GM10266 (cell line): Measurements from ENCODE around the gene METAP1D.

Experiments
- DNase-seq: peaks from one replicate; pipeline ENCODE4 v3.0.0; 2012; ENCODE audit errors: extremely low spot score
- CTCF ChIP-seq: IDR thresholded peaks from 2 replicates; pipeline ENCODE4 v1.5.1; 2012; ENCODE audit warnings: mild to moderate bottlenecking, low read depth; ENCODE audit not compliant: control insufficient read depth, insufficient read depth; ENCODE audit errors: missing control alignments

METAP1D gene

DNA sequence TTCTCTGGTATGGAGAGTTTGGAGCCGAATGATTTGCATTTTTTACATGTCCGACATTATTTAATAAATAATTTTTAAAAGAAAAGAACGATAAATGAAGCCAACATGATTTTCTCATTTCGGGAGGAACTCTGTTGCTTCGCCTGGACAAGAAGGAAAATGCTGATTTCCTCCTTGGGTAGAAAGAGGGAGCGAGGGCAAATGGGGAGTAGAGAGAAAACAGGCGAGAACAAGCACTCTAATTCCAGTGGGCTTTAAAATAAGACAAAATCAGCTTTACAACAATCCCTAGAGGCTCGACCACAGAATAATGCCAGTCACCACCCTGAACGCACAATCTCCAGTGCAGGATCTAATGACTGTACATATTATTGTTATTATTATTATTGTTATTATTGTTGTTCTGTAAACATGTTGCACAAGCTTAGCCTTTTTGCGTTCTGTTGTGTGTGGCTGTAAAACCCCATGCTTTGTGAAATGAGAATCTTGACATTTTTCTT, 89.3 kb downstream of the METAP1D start:
- no peak for TF ChIP-seq CTCF
- no peak for DNase-seq

- peak; percentile 19 for DNase-seq
- TF ChIP-seq CTCF = no peak
Measured at GRCh38 chr2:172089633-172090032, 89.9 kb downstream of the METAP1D start.

- no peak for TF ChIP-seq CTCF
- peak; percentile 18 for DNase-seq
Measured at GRCh38 chr2:172090044-172090961, 90.5 kb downstream of the METAP1D start.

DNA sequence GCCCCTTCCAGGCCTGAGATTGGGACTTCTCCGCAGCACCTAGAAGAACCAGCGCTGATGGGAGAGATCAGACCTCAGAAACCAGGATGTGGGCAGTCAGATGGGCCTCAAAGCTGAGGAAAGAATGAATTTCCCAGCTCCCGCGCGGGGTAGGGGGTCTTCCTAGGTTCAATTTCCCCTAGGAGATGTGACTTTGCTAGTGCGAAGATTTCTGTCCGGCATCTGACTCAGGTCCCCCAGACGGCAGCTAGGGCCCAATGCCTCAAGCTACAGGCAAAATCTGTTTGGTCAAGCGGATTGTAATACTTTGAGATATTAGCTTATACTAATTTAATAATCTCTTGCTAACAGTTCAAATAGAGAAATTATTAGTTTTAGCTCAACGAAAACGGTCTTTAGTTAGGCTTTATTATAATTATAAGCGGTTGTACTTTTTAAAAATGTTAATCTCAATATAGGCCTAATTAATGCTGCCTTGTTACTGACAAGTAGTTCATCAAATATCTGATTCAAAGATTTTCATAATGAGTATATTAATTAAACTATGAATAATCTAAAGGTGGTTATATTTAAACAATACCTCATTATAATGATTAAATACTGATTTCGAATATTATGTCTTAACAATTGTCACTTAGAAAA, 91.4 kb downstream of the METAP1D start:
- DNase-seq = peak; percentile 24
- no peak for TF ChIP-seq CTCF

- no peak for DNase-seq
- TF ChIP-seq CTCF = no peak
Measured at GRCh38 chr2:172091761-172092566, 92.2 kb downstream of the METAP1D start.

- no peak for TF ChIP-seq CTCF
- DNase-seq = peak; percentile 23
Measured at GRCh38 chr2:172092716-172093415, 93.1 kb downstream of the METAP1D start.
